ENCODE data around the gene RASSF6. TPM values are rescaled to one million over a fixed set of nuclear protein-coding genes. Genes with fewer than 3 reads are reported as not detected.

RASSF6 gene
- total RNA-seq, 3 donors from 2014 or later, result 15.1 to 41.1 (median 27.1) TPM

DNA sequence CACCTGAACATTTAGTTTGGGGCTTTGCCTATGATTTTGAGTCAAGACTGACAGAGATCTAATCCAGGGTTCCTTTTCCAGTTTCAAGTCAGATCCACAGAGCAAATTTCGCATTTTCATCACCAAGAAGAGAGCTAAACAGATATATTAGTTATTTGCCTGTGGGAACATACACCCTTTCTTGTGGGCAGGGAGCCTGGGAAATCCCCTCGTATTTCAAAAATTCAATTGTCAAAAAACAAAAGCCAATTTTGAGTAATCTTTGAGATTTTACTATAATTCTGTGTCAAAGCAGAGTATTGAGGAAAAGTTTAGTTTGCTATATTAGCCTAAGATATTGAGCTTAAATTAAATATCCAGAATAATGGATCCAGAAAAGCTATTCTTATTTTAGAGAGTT, 82.1 kb downstream of the RASSF6 start:
- Histone ChIP-seq H3K36me3 (ENCODE audit: low read depth) (no peaks in the 10 kb centered on the region), H3K4me3 (no peak overlapping the region), H3K9me3 (no peaks in the 10 kb centered on the region), H3K4me1 (ENCODE audit: low read depth) (peaks cover 8% of the 10 kb centered on the region)
- intact Hi-C loops (cut with DNase I, micrococcal nuclease), result no loop called here
- TF ChIP-seq, protein P1, sequence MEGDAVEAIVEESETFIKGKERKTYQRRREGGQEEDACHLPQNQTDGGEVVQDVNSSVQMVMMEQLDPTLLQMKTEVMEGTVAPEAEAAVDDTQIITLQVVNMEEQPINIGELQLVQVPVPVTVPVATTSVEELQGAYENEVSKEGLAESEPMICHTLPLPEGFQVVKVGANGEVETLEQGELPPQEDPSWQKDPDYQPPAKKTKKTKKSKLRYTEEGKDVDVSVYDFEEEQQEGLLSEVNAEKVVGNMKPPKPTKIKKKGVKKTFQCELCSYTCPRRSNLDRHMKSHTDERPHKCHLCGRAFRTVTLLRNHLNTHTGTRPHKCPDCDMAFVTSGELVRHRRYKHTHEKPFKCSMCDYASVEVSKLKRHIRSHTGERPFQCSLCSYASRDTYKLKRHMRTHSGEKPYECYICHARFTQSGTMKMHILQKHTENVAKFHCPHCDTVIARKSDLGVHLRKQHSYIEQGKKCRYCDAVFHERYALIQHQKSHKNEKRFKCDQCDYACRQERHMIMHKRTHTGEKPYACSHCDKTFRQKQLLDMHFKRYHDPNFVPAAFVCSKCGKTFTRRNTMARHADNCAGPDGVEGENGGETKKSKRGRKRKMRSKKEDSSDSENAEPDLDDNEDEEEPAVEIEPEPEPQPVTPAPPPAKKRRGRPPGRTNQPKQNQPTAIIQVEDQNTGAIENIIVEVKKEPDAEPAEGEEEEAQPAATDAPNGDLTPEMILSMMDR (IDR thresholded peaks at IDR 0.05), result no peak
- DNase-seq (no peak), ATAC-seq (no peak)

DNA sequence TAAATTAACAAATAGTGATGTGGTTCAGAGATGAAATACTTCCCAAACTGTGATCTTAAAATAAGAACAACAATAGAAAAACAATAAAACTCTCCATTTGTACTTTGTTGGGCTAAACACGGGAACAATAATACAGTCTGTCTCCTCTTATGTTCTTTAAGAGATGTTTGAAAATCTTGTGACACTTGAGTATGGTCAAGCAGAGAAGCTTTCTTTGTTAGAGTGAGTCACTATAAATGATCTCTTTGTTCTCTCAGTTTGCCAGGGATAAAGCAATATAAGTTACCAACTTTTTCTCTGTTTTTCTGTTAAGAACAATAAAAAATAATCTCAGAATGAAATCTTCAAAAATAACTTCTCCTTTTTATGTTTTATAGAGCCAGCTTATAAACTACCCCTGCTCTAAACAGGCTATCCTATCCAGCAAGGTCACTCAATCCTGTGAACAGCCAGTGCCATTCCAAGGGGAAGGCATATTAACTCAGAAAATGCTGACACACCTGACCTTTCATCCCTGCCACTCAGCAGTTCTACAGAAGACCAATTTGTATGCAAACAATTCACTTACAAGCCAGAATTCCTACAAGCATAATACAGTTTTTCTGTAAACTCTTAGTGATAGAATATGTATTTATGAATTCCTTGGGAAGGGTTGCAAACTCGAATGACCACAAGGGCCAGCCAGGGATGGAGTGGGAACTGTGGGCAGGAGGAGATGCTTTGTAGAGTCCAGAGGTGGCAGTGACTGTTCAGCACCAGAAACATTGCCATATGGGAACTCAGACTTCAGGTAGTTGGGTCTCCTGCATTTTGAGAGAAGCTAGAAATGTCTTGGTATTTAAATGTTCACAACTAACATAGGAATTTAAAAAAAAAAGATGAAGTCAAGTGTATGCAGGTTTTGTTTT, 86.5 kb downstream of the RASSF6 start:
- ATAC-seq (peak; percentile 85), DNase-seq (peak in 1 of 3 donors; percentile 29)
- intact Hi-C loops (cut with DNase I, micrococcal nuclease), result no loop called here
- Histone ChIP-seq H3K4me1 (ENCODE audit: low read depth) (peaks cover 8% of the 10 kb centered on the region), H3K4me3 (no peak overlapping the region), H3K9me3 (no peaks in the 10 kb centered on the region), H3K36me3 (ENCODE audit: low read depth) (no peaks in the 10 kb centered on the region)
- TF ChIP-seq, protein P1 (IDR thresholded peaks at IDR 0.05), result no peak

DNA sequence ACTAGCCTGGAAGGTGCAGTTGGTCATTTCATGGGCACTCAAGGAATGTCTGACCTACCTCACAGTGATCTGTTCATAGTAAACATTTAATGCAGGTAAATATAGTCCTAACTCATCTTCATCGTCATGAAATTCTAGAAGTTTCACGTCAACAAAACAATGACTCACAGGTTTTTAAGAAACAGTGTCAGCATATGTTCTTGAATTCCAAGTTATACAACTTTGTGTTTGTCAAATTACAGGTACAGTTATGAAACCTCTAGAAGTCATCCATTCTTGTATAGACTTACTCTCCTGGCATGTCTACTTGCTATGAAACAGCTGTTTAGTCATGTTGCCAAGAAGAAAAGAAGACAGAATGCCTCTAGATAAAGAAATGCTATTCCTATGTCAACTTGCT, 92.1 kb downstream of the RASSF6 start:
- Histone ChIP-seq H3K36me3 (ENCODE audit: low read depth) (no peaks in the 10 kb centered on the region), H3K4me3 (no peak overlapping the region), H3K9me3 (no peaks in the 10 kb centered on the region), H3K4me1 (ENCODE audit: low read depth) (no peaks in the 10 kb centered on the region)
- TF ChIP-seq, protein P1 (IDR thresholded peaks at IDR 0.05), result no peak
- intact Hi-C loops (cut with DNase I, micrococcal nuclease), result no loop called here
- ATAC-seq, result no peak
- no peak for DNase-seq

DNA sequence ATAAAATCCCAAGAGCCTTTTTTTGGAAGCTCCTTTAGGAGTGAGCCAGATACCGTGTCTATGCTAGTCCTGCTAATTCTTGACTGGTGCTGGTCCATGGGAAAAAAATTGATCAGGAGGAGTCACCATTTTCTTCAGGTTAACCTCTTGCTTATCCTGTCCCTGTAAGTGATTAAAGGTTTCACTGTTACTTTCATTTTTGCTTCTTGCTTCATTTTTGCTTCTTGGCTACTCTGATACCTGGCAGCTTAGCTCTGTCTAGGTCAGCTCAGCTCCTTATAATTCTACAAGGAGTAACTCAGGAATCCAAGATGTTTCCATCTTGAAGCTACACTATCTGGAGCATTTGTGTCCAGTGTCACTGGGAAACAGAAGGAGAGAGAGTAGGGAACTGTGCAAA, 93.0 kb downstream of the RASSF6 start:
- ATAC-seq, result no peak
- Histone ChIP-seq H3K4me1 (ENCODE audit: low read depth) (no peaks in the 10 kb centered on the region), H3K36me3 (ENCODE audit: low read depth) (no peaks in the 10 kb centered on the region), H3K4me3 (no peak overlapping the region), H3K9me3 (no peaks in the 10 kb centered on the region)
- TF ChIP-seq, protein P1 (IDR thresholded peaks at IDR 0.05), result no peak
- no peak for DNase-seq
- intact Hi-C loops (cut with DNase I, micrococcal nuclease), result no loop called here

DNA sequence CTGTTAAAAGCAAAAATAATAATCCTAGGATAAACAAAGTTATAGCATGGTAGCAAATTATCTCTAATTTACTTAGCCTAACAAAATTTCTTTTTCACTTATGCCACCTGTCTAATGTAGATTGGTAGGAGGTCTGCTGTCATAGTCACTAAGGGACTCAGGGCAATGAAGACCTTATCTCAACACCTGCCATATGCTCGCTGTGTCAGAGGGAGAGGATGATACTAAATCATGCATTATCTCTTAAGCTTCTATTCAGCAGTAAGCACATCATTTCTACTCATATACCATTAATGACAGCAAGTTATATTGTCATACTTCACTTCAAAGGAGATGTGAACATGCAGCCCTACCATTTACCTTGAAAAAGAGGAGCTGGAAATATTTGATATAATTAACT, 94.6 kb downstream of the RASSF6 start:
- Histone ChIP-seq H3K36me3 (ENCODE audit: low read depth) (no peaks in the 10 kb centered on the region), H3K9me3 (no peaks in the 10 kb centered on the region), H3K4me1 (ENCODE audit: low read depth) (no peaks in the 10 kb centered on the region), H3K4me3 (no peak overlapping the region)
- TF ChIP-seq, protein P1 (IDR thresholded peaks at IDR 0.05), result no peak
- ATAC-seq (no peak), DNase-seq (no peak)
- intact Hi-C loops (cut with DNase I, micrococcal nuclease), result no loop called here
